HepG2 (cell line): ENCODE results near the gene C4orf17. TPM values are rescaled to one million over a fixed set of nuclear protein-coding genes. Genes with fewer than 3 reads are reported as not detected.

Experiments
- ATAC-seq: fragments of 200-7000 bp; cut with Tn5 transposase; 3 replicates; pipeline ENCODE4 v1.9.1; 2020; ENCODE audit warnings: mild to moderate bottlenecking, moderate library complexity
- BruUV-seq: library from RNA; stranded (reverse); fragments of 400-500 nt; replicated peaks from 2 replicates; lab custom pipeline; 2021; lab: Mats Ljungman, UMichigan
- CTCF ChIA-PET: fragments of 300-600 bp; formaldehyde crosslinking; extraction: SDS; loops from one replicate; lab custom pipeline; 2021; ENCODE audit warnings: low total read pairs, inconsistent platforms, low intra/inter-chr PET ratio; lab: Yijun Ruan, JAX
- POLR2A ChIA-PET: fragments of 350-600 bp; sonication (Branson Sonifier 250); formaldehyde crosslinking; loops from one replicate; lab custom pipeline; 2020; ENCODE audit warnings: antibody characterized with exemption, inconsistent platforms; lab: Yijun Ruan, JAX
- DNase-seq: peaks from one replicate; pipeline ENCODE4 v3.0.0-alpha.2; 2015; ENCODE audit warnings: low spot score
- FAIRE-seq: peaks from 3 replicates; lab custom pipeline; 2011; peaks lifted over from hg19 to GRCh38; lab: Jason Lieb, UNC
- H2AFZ ChIP-seq: one replicate; pipeline ENCODE4 v1.6.1; 2011; ENCODE audit warnings: low read length, inconsistent platforms
- H3K27ac ChIP-seq: fragments of 300-600 bp; 3 replicates; pipeline ENCODE4 v1.8.0; 2011; ENCODE audit warnings: mixed run types, mild to moderate bottlenecking, mixed read lengths, low read length, inconsistent platforms; ENCODE audit not compliant: insufficient read depth; ENCODE audit errors: extremely low read length
- H3K27me3 ChIP-seq, 2 experiments: fragments of 200-600 bp in 1 of 2; 2 replicates in 1 of 2; 3 replicates in 1 of 2; pipeline versions ENCODE4 v1.6.0 to v1.8.0; 2011; ENCODE audit warnings: low read length in 2 of 2, mild to moderate bottlenecking in 2 of 2, moderate library complexity in 2 of 2, inconsistent platforms in 1 of 2; ENCODE audit not compliant: insufficient read depth in 2 of 2, control insufficient read depth in 1 of 2
- H3K36me3 ChIP-seq, 2 experiments: fragments of 200-600 bp in 1 of 2; replicated peaks in 1 of 2; 2 replicates in 1 of 2; 3 replicates in 1 of 2; pipeline versions ENCODE4 v1.5.1 to v1.8.0; 2011; ENCODE audit warnings: low read length in 2 of 2, inconsistent platforms in 1 of 2; ENCODE audit not compliant: insufficient read depth in 2 of 2, control insufficient read depth in 1 of 2
- H3K4me1 ChIP-seq: 2 replicates; pipeline ENCODE4 v1.5.1; 2012; ENCODE audit warnings: low read length, inconsistent platforms; ENCODE audit not compliant: insufficient read depth
- H3K4me2 ChIP-seq: 2 replicates; pipeline ENCODE4 v1.6.0; 2011; ENCODE audit warnings: low read depth, low read length, inconsistent platforms
- H3K4me3 ChIP-seq, 3 experiments: fragments of 200-600 bp in 1 of 3; sonication (generic), shearing (Covaris generic) in 1 of 3; replicated peaks in 1 of 3; 2 replicates each; pipeline ENCODE4 v1.5.1; 2011 to 2016; ENCODE audit warnings: low read length in 3 of 3, inconsistent platforms in 2 of 3, low read depth in 2 of 3, mild to moderate bottlenecking in 2 of 3, control low read depth in 1 of 3, mixed read lengths in 1 of 3; ENCODE audit not compliant: insufficient read depth in 1 of 3
- H3K79me2 ChIP-seq: one replicate; pipeline ENCODE4 v1.6.1; 2011; ENCODE audit warnings: low read length, inconsistent platforms; ENCODE audit not compliant: insufficient read depth
- H3K9ac ChIP-seq: 2 replicates; pipeline ENCODE4 v1.6.0; 2011; ENCODE audit warnings: mild to moderate bottlenecking, low read depth, low read length, inconsistent platforms; ENCODE audit not compliant: insufficient read depth
- H3K9me3 ChIP-seq: 2 replicates; pipeline ENCODE4 v1.5.1; 2012; ENCODE audit warnings: mild to moderate bottlenecking, low read length
- H4K20me1 ChIP-seq: 2 replicates; pipeline ENCODE4 v1.6.0; 2011; ENCODE audit warnings: inconsistent platforms, mild to moderate bottlenecking, low read length, moderate library complexity; ENCODE audit not compliant: insufficient read depth
- ARID4A ChIP-seq: sonication (generic); formaldehyde crosslinking; IDR thresholded peaks from 2 replicates; pipeline ENCODE4 v1.5.0; 2020; ENCODE audit warnings: mild to moderate bottlenecking, missing genetic modification reagents, borderline replicate concordance
- KAT2B ChIP-seq: fragments of 150-350 bp; IDR thresholded peaks from 2 replicates; pipeline ENCODE4 v1.6.1; 2014; ENCODE audit warnings: low read depth, low read length, borderline replicate concordance
- MBD4 ChIP-seq: IDR thresholded peaks from 2 replicates; pipeline ENCODE4 v1.6.1; 2012; ENCODE audit warnings: low read length, inconsistent platforms, borderline replicate concordance
- SOX6 ChIP-seq, 2 experiments: fragments of 450-650 bp in 1 of 2; sonication (generic) in 1 of 2; formaldehyde crosslinking in 1 of 2; IDR thresholded peaks; 2 replicates each; pipeline versions ENCODE4 v1.4.0 to v1.6.1; 2017 to 2020; ENCODE audit warnings: antibody characterized with exemption in 1 of 2, mild to moderate bottlenecking in 1 of 2, missing genetic modification reagents in 1 of 2
- ZBTB8A ChIP-seq: sonication (generic); formaldehyde crosslinking; IDR thresholded peaks from 2 replicates; pipeline ENCODE4 v1.4.0; 2020; ENCODE audit warnings: mild to moderate bottlenecking, low read depth, missing genetic modification reagents, borderline replicate concordance
- ZIK1 ChIP-seq: sonication (generic); formaldehyde crosslinking; IDR thresholded peaks from 2 replicates; pipeline ENCODE4 v1.5.0; 2020; ENCODE audit warnings: mild to moderate bottlenecking, low read depth, missing genetic modification reagents, borderline replicate concordance
- ZKSCAN8 ChIP-seq: IDR thresholded peaks from 2 replicates; pipeline ENCODE4 v1.6.1; 2016; ENCODE audit warnings: borderline replicate concordance, missing genetic modification reagents, missing compliant biosample characterization
- ZNF496 ChIP-seq: sonication (generic); formaldehyde crosslinking; IDR thresholded peaks from 2 replicates; pipeline ENCODE4 v1.8.1; 2023; ENCODE audit warnings: mild to moderate bottlenecking, moderate library complexity, missing genetic modification reagents; ENCODE audit not compliant: insufficient replicate concordance
- ZNF770 ChIP-seq: sonication (generic); formaldehyde crosslinking; IDR thresholded peaks from 2 replicates; pipeline ENCODE4 v1.5.0; 2020; ENCODE audit warnings: mild to moderate bottlenecking, missing genetic modification reagents
- ZNF850 ChIP-seq: sonication (generic); formaldehyde crosslinking; conservative IDR thresholded peaks from 2 replicates; pipeline ENCODE4 v1.9.0; 2021; ENCODE audit warnings: mild to moderate bottlenecking, missing genetic modification reagents
- WGBS: methylation state at CpG from one replicate; pipeline ENCODE4 v1.1.6; 2017; ENCODE audit warnings: low lambda C conversion rate; 5-methylcytosine and 5-hydroxymethylcytosine counted together
- in situ Hi-C: cut with HindIII; loops from 2 replicates; pipeline ENCODE4 v1.10.0; 2017; ENCODE audit warnings: low pct_unique_long_range_greater_than_20kb; ENCODE audit not compliant: extremely low pct_ligation_motif_present
- intact Hi-C: fragments of 100-400 bp; cut with micrococcal nuclease; formaldehyde crosslinking; loops from one replicate; pipeline ENCODE4 v1.10.0; 2022; ENCODE audit not compliant: unreplicated experiment
- polyA plus RNA-seq, 8 experiments: library from polyadenylated mRNA; depleted of rRNA in 3 of 8; stranded (reverse) in 7 of 8; unstranded in 1 of 8; fragments of >200 nt; fragmentation: Illumina TruSeq in 4 of 8; extraction: Trizol in 4 of 8; gene quantifications; 2 replicates each; pipeline versions ENCODE4 v1.2.1 to v1.2.3, GENCODE V29; 2011 to 2016; ENCODE audit warnings: low read depth in 4 of 8, missing spikeins in 1 of 8, mixed read lengths in 1 of 8; ENCODE audit not compliant: insufficient read depth in 1 of 8
- total RNA-seq, 5 experiments: library from RNA; depleted of rRNA; stranded (reverse); fragments of >200 nt; fragmentation: Illumina TruSeq; extraction: Trizol; gene quantifications; 2 replicates each; pipeline ENCODE4 v1.2.3, GENCODE V29; 2016; ENCODE audit warnings: low read depth in 1 of 5

The C4orf17 gene
- total and polyA plus RNA-seq, 2 of the 13 experiments (the other 11 are each of a cell fraction or from before 2014, with no cell fraction given) = not detected

GRCh38 chr4:99578714-99579113 lies 67.9 kb downstream of the C4orf17 start:
- CTCF ChIA-PET = no interaction called here

More at GRCh38 chr4:99578714-99579113, 67.9 kb downstream of the C4orf17 start:
- BruUV-seq = no TSS peak
- POLR2A ChIA-PET = interaction anchor here (1.0 kb wide), 1 partner anchor 15 kb away, joined by 3 read pairs; the partner anchor contains the start of gene TRMT10A
- no peak for DNase-seq
- Histone ChIP-seq H3K4me1 (peaks cover 36% of the 10 kb centered on the region), H3K9ac (no peak overlapping the region; the same call in 1 of the 2 replicates), H3K27me3 (no peaks in the 10 kb centered on the region), H3K4me2 (peak overlapping the region; percentile 60), H3K4me3 (no peak overlapping the region), H3K36me3 (peaks cover 2 to 21% of the 10 kb centered on the region in 2 experiments; a peak in 4 of 5 replicates), H4K20me1 (no peaks in the 10 kb centered on the region), H3K79me2 (peaks cover 59% of the 10 kb centered on the region), H2AFZ (no peak overlapping the region), H3K27ac (no peak overlapping the region), H3K9me3 (no peaks in the 10 kb centered on the region)
- intact Hi-C loops = no loop called here
- ATAC-seq = no peak
- no peak for TF ChIP-seq ZNF770
- no peak for TF ChIP-seq ZNF496 (CRISPR knock-in tag)
- TF ChIP-seq ZBTB8A (CRISPR knock-in tag) = no peak
- TF ChIP-seq ZKSCAN8 (CRISPR knock-in tag) = no peak
- no peak for TF ChIP-seq KAT2B
- no peak for TF ChIP-seq ARID4A (CRISPR knock-in tag)
- TF ChIP-seq ZNF850 (CRISPR knock-in tag) = no peak
- no peak for TF ChIP-seq MBD4
- no peak for TF ChIP-seq SOX6 (IDR thresholded peaks at IDR 0.05)
- TF ChIP-seq SOX6 (CRISPR knock-in tag; IDR thresholded peaks at IDR 0.05) = no peak
- no peak for TF ChIP-seq ZIK1 (CRISPR knock-in tag)
- no peak for FAIRE-seq
- in situ Hi-C loops = no loop called here
- WGBS = 95% methylated on average over 2 of the region's 2 CpGs
